SU-DHL-6 (cell line): Measurements from ENCODE around the gene ADCY3.

Experiments
- H2AFZ ChIP-seq: fragments of 200-600 bp; sonication (generic); 2 replicates; pipeline ENCODE4 v1.6.1; 2014; ENCODE audit warnings: low read depth, mild to moderate bottlenecking, moderate library complexity, mixed read lengths, antibody characterized with exemption, low read length; ENCODE audit not compliant: severe bottlenecking
- H3F3A ChIP-seq: fragments of 200-600 bp; shearing (Covaris generic); 2 replicates; pipeline ENCODE4 v1.6.0; 2016; ENCODE audit warnings: antibody characterized with exemption, mild to moderate bottlenecking; ENCODE audit not compliant: insufficient read depth
- H3K27ac ChIP-seq: fragments of 200-600 bp; sonication (generic); 2 replicates; pipeline ENCODE4 v1.5.1; 2016; ENCODE audit warnings: low read depth, mild to moderate bottlenecking, low read length, moderate library complexity, mixed read lengths
- H3K27me3 ChIP-seq: fragments of 200-600 bp; sonication (generic), shearing (Covaris generic); 2 replicates; pipeline ENCODE4 v1.6.0; 2014; ENCODE audit warnings: mild to moderate bottlenecking, low read length
- H3K36me3 ChIP-seq: fragments of 200-600 bp; sonication (generic); 2 replicates; pipeline ENCODE4 v1.6.1; 2014; ENCODE audit warnings: mild to moderate bottlenecking, low read length, mixed read lengths
- H3K4me2 ChIP-seq: fragments of 300-600, 200-600 bp; shearing (Covaris generic), sonication (generic); 2 replicates; pipeline ENCODE4 v1.6.0; 2014; ENCODE audit warnings: low read length, low read depth, mild to moderate bottlenecking; ENCODE audit not compliant: poor library complexity, severe bottlenecking
- H3K4me3 ChIP-seq: fragments of 200-600 bp; sonication (generic); 2 replicates; pipeline ENCODE4 v1.5.1; 2014; ENCODE audit warnings: antibody characterized with exemption, low read length, mild to moderate bottlenecking, mixed read lengths; ENCODE audit not compliant: insufficient read depth, poor library complexity, severe bottlenecking
- H3K79me2 ChIP-seq: fragments of 200-600 bp; sonication (generic); 2 replicates; pipeline ENCODE4 v1.6.1; 2014; ENCODE audit warnings: mild to moderate bottlenecking, low read length, moderate library complexity; ENCODE audit not compliant: insufficient read depth
- H3K9ac ChIP-seq: fragments of 200-600 bp; sonication (generic); 2 replicates; pipeline ENCODE4 v1.7.0; 2014; ENCODE audit warnings: mild to moderate bottlenecking, low read length
- H3K9me2 ChIP-seq: fragments of 200-600 bp; sonication (generic); replicated peaks from 2 replicates; pipeline ENCODE4 v1.6.1; 2014; ENCODE audit warnings: low read length; ENCODE audit not compliant: insufficient read depth
- H3K9me3 ChIP-seq: fragments of 200-600 bp; sonication (generic); 2 replicates; pipeline ENCODE4 v1.6.1; 2014; ENCODE audit warnings: low read length, mixed read lengths; ENCODE audit not compliant: insufficient read depth
- H4K20me1 ChIP-seq: fragments of 200-600 bp; sonication (generic); 2 replicates; pipeline ENCODE4 v1.6.1; 2014; ENCODE audit warnings: low read depth, mild to moderate bottlenecking, antibody characterized with exemption, low read length, moderate library complexity, mixed read lengths
- CTCF ChIP-seq: fragments of 200-600 bp; sonication (generic); IDR thresholded peaks from one replicate; pipeline ENCODE4 v1.5.1; 2017; ENCODE audit warnings: antibody characterized with exemption, mild to moderate bottlenecking, low read length, moderate library complexity; ENCODE audit not compliant: insufficient read depth, poor library complexity, severe bottlenecking
- EZH2phosphoT487 ChIP-seq: fragments of 200-600 bp; sonication (generic), shearing (Covaris generic); conservative IDR thresholded peaks from 2 replicates; pipeline ENCODE4 v1.6.1; 2018; ENCODE audit warnings: mild to moderate bottlenecking, antibody characterized with exemption, low read length, moderate library complexity, mixed read lengths

Gene ADCY3

GRCh38 chr2:24898122-24899109 lies 21.6 kb downstream of the ADCY3 start:
- H3K4me2 ChIP-seq, result no peak overlapping the region

GRCh38 chr2:24894750-24895149 lies 25.3 kb downstream of the ADCY3 start:
- Histone ChIP-seq H3F3A (no peaks in the 10 kb centered on the region), H3K4me3 (peak overlapping the region; percentile 1), H3K9ac (no peak overlapping the region), H3K9me2 (no peaks in the 10 kb centered on the region), H3K4me2 (no peak overlapping the region), H4K20me1 (no peaks in the 10 kb centered on the region), H3K36me3 (peaks cover 27% of the 10 kb centered on the region), H3K27me3 (no peaks in the 10 kb centered on the region), H3K9me3 (peaks cover 22% of the 10 kb centered on the region; the same call in 1 of the 2 replicates), H3K79me2 (peaks cover 20% of the 10 kb centered on the region), H3K27ac (no peak overlapping the region), H2AFZ (no peak overlapping the region)
- TF ChIP-seq EZH2phosphoT487, result no peak
- TF ChIP-seq CTCF, result no peak

More at GRCh38 chr2:24898122-24899109, 21.6 kb downstream of the ADCY3 start:
- Histone ChIP-seq H2AFZ (no peak overlapping the region), H3K9ac (no peak overlapping the region), H3K9me2 (no peaks in the 10 kb centered on the region), H4K20me1 (no peaks in the 10 kb centered on the region), H3K9me3 (peaks cover 22% of the 10 kb centered on the region; the same call in 1 of the 2 replicates), H3F3A (no peaks in the 10 kb centered on the region), H3K36me3 (peaks cover 29% of the 10 kb centered on the region), H3K27me3 (no peaks in the 10 kb centered on the region), H3K27ac (no peak overlapping the region), H3K79me2 (peaks cover 31% of the 10 kb centered on the region), H3K4me3 (no peak overlapping the region)
- no peak for TF ChIP-seq CTCF
- no peak for TF ChIP-seq EZH2phosphoT487

GRCh38 chr2:24893934-24894333 lies 26.1 kb downstream of the ADCY3 start:
- H3K36me3 ChIP-seq, result peaks cover 23% of the 10 kb centered on the region
- H3K9me3 ChIP-seq, result peaks cover 22% of the 10 kb centered on the region; the same call in 1 of the 2 replicates
- TF ChIP-seq CTCF, result no peak
- TF ChIP-seq EZH2phosphoT487, result no peak
- H3K4me2 ChIP-seq, result no peak overlapping the region
- H3K9ac ChIP-seq, result no peak overlapping the region
- H3K9me2 ChIP-seq, result no peaks in the 10 kb centered on the region
- H3K4me3 ChIP-seq, result no peak overlapping the region
- no peaks in the 10 kb centered on the region for H4K20me1 ChIP-seq
- H3K27me3 ChIP-seq, result no peaks in the 10 kb centered on the region
- peaks cover 12% of the 10 kb centered on the region for H3K79me2 ChIP-seq
- H3K27ac ChIP-seq, result no peak overlapping the region
- no peaks in the 10 kb centered on the region for H3F3A ChIP-seq
- H2AFZ ChIP-seq, result no peak overlapping the region
